Measurements from ENCODE around the gene BCL2L13.
"Not testable (repeated sequence)": the region's sequence is repeated elsewhere in the genome, so short reads cannot be mapped to it uniquely, and the experiment has no call there.

BCL2L13 gene

DNA sequence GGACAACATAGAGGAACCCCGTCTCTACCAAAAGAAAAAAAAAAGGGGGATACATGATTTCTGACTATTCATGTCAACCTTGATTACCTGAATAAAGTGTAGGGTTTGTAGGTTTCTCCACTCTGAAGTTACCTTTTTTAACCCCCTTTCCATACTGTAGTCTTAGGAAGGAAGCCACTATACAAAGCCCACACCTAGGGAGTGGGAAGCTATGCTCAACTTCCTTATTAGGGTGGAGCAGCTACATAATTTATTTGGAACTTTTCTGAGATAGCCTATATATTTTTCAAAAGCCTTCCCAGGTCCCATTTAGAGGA lies 9.4 kb upstream of the BCL2L13 start:
- H3K4me1 Mint-ChIP-seq: peaks cover 26% of the 10 kb centered on the region
- H3K4me3 Mint-ChIP-seq: peak overlapping the region; percentile 91 to 92
- H3K9me3 Mint-ChIP-seq: no peaks in the 10 kb centered on the region
- ATAC-seq (peak; percentile 25), DNase-seq (no peak)
- H3K27ac Mint-ChIP-seq: peak overlapping the region; percentile 87 to 96
- no peaks in the 10 kb centered on the region for H3K27me3 Mint-ChIP-seq

GRCh38 chr22:17629641-17630040 lies 8.9 kb upstream of the BCL2L13 start:
- Mint-ChIP-seq H3K4me3 (peak overlapping the region; percentile 91 to 92), H3K4me1 (peaks cover 24% of the 10 kb centered on the region), H3K27ac (peak overlapping the region in 1 of 2 donors; percentile 28), H3K27me3 (no peaks in the 10 kb centered on the region), H3K9me3 (no peaks in the 10 kb centered on the region)
- ATAC-seq: no peak
- DNase-seq: no peak

GRCh38 chr22:17631076-17631565 lies 7.4 kb upstream of the BCL2L13 start:
- no peaks in the 10 kb centered on the region for H3K27me3 Mint-ChIP-seq
- H3K4me3 Mint-ChIP-seq: peak overlapping the region in 1 of 2 donors; percentile 17
- no peaks in the 10 kb centered on the region for H3K9me3 Mint-ChIP-seq
- no peak for DNase-seq
- H3K27ac Mint-ChIP-seq: no peak overlapping the region
- peaks cover 11% of the 10 kb centered on the region for H3K4me1 Mint-ChIP-seq
- no peak for ATAC-seq

DNA sequence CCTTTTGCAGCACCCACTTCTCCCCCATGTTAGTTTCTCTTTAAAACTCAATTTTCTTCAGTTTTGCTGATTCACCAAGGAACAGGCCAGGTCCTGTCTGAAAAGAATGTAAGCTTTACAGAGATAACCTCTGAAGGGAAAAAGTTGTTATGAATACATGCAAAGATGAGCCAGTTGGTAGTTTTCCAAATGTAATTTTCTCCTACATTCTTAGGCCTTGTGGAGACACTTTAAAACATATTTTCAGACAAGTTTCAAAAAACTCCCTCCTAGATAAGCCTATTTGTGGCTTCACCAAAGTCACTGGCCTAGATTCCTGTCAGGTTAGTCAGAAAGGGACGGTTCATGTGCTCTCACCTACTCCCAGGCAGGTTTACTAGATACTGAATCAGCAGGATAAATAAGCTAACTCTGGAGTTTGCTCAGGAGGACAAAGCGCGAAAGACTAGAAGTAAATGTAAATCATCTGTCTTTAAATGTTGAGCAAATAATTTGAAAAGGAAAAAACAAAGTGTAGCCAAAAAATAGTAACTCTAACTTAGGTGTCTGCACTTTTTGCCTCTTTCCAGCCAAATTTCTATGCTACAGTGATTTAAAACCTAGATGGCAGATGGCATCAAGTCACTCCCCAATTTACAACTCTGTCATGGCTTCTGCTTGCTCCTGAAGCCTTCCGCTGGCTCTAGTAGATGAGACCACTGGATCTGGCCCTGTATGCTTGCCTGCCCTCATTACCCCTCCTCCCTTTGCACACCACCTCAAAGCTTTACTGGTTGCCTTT lies 5.2 kb upstream of the BCL2L13 start:
- ATAC-seq: no peak
- Mint-ChIP-seq H3K4me1 (peaks cover 14% of the 10 kb centered on the region), H3K4me3 (no peak overlapping the region), H3K9me3 (no peaks in the 10 kb centered on the region), H3K27ac (no peak overlapping the region), H3K27me3 (no peaks in the 10 kb centered on the region)
- DNase-seq: no peak

DNA sequence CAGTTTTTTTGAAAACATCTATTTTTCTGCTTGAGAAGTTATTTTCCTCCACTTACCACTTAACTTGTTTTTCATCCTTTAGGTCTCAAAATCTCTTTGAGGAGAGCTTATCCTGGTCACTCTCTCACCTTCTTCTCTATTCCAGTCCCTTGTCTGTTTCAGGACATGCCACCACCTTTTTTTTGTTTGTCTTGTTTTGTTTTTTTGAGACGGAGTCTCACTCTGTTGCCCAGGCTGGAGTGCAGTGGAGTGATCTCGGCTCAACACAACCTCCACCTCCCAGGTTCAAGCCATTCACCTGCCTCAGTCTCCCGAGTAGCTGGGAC lies 4.6 kb upstream of the BCL2L13 start:
- H3K27ac Mint-ChIP-seq: no peak overlapping the region
- ATAC-seq: no peak
- H3K27me3 Mint-ChIP-seq: no peaks in the 10 kb centered on the region
- no peak overlapping the region for H3K4me3 Mint-ChIP-seq
- H3K4me1 Mint-ChIP-seq: peaks cover 14% of the 10 kb centered on the region
- no peaks in the 10 kb centered on the region for H3K9me3 Mint-ChIP-seq
- DNase-seq: no peak

DNA sequence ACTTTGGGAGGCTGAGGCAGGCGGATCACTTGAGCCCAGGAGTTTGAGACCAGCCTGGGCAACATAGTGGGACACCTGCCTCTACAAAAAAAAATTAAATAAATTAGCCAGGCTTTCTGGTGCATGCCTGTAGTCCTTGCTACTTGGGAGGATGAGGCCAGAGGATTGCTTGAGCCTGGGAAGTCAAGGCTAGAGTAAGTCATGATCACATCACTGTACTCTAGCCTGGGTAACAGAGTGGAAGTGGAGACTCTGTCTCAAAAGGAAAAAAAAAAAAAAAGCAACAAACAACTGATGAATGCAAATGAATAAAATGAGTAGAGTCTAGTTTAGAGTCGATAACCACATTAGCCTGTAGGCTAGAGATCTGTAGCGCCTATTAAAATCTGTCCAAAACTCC lies 3.9 kb upstream of the BCL2L13 start:
- Mint-ChIP-seq H3K9me3 (no peaks in the 10 kb centered on the region), H3K27ac (no peak overlapping the region), H3K4me3 (no peak overlapping the region), H3K4me1 (peaks cover 14% of the 10 kb centered on the region), H3K27me3 (no peaks in the 10 kb centered on the region)
- no peak for DNase-seq
- ATAC-seq: no peak

DNA sequence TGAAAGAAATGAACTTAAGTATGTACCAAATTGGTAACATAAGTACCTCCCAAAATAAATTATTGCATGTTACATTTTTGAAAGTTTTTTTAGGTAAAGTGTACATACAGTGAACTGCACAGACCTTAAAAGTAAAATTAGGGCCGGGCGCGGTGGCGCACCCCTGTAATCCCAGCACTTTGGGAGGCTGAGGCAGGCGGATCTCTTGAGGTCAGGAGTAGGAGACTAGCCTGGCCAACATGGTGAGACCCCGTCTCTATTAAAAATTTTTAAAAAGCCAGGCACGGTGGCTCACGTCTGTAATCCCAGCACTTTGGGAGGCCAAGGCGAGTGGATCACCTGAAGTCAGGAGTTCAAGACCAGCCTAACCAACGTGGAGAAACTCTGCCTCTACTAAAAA lies 1.7 kb upstream of the BCL2L13 start:
- H3K9me3 Mint-ChIP-seq, DNase-seq, H3K27ac Mint-ChIP-seq, ATAC-seq, H3K4me3 Mint-ChIP-seq, H3K27me3 Mint-ChIP-seq: not testable (repeated sequence)
- H3K4me1 Mint-ChIP-seq: peaks cover 20% of the 10 kb centered on the region

DNA sequence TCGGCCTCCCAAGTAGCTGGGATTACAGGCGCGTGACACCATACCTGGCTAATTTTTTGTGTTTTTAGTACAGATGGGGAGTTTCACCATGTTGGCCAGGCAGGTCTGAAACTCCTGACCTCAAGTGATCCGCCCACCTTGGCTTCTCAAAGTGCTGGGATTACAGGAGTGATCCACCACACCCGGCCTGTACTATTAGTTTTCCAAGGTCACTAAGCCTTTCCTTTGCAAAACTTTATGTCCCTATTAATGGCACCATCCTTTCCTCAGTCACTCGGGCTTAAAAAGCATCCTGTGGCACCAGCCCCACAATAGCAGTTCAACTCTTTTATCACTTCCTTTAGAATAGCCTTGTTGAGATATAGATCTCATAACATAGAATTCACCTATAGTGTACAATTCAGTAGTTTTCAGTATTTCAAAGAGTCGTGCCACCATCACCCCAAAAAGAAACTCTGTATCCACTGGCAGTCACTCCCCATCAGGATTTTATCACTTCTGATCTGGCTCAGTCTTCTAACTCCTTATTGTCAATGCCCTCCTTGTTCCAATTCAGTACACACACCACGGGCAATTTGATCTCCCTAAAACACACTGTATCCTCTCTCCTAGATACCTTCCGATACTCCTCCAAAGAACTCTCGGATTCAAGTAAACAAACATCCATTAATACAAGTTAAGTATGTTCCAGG lies 921 bp upstream of the BCL2L13 start:
- peak in 1 of 2 donors; percentile 5 for DNase-seq
- no peaks in the 10 kb centered on the region for H3K27me3 Mint-ChIP-seq
- peak overlapping the region; percentile 86 to 96 for H3K4me3 Mint-ChIP-seq
- peaks cover 20% of the 10 kb centered on the region for H3K4me1 Mint-ChIP-seq
- H3K9me3 Mint-ChIP-seq: no peaks in the 10 kb centered on the region
- peak overlapping the region; percentile 98 to 100 for H3K27ac Mint-ChIP-seq
- no peak for ATAC-seq

DNA sequence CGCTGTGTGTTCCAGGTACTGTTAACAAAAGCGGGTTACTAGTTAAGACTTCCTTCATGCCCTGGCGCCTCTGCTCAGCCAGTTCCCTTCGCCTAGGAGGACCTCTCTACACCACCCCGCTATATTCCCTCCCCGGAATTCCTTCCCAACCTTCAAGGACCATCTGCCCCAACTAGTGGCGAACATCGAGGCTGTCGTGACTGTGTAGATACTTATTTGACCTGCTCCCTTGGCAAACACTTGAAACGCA lies 450 bp upstream of the BCL2L13 start:
- ATAC-seq (peak; percentile 44), DNase-seq (no peak)
- Mint-ChIP-seq H3K4me3 (peak overlapping the region; percentile 86 to 96), H3K27ac (peak overlapping the region; percentile 98 to 100), H3K9me3 (no peaks in the 10 kb centered on the region), H3K4me1 (peaks cover 20% of the 10 kb centered on the region), H3K27me3 (no peaks in the 10 kb centered on the region)

- Mint-ChIP-seq H3K27me3 (no peaks in the 10 kb centered on the region), H3K9me3 (no peaks in the 10 kb centered on the region), H3K4me3 (peak overlapping the region; percentile 86 to 96), H3K4me1 (peaks cover 20% of the 10 kb centered on the region), H3K27ac (peak overlapping the region; percentile 98 to 100)
- ATAC-seq (no peak), DNase-seq (no peak)
Observed at GRCh38 chr22:17639247-17639741, 737 bp downstream of the BCL2L13 start.

DNA sequence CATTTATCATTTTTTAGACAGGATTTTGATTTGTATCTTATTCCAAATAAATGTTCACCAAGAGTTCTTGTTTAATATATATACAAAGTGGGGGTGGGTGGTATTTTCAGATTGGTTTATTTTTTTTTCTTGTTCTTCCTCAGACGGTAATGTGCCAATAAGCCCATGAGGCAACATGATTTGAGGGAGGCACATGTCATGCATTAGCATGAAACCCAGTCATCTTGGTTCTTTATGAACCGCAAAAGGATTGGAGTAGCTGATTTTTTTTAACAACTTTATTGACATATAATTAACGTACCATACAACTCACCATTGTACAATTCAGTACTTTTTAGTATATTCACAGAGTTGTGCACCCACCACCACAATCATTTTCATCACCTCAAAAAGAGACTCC lies 2.7 kb downstream of the BCL2L13 start:
- H3K27ac Mint-ChIP-seq: no peak overlapping the region
- no peak for ATAC-seq
- H3K4me1 Mint-ChIP-seq: peaks cover 20% of the 10 kb centered on the region
- no peak overlapping the region for H3K4me3 Mint-ChIP-seq
- no peaks in the 10 kb centered on the region for H3K9me3 Mint-ChIP-seq
- no peak for DNase-seq
- no peaks in the 10 kb centered on the region for H3K27me3 Mint-ChIP-seq

DNA sequence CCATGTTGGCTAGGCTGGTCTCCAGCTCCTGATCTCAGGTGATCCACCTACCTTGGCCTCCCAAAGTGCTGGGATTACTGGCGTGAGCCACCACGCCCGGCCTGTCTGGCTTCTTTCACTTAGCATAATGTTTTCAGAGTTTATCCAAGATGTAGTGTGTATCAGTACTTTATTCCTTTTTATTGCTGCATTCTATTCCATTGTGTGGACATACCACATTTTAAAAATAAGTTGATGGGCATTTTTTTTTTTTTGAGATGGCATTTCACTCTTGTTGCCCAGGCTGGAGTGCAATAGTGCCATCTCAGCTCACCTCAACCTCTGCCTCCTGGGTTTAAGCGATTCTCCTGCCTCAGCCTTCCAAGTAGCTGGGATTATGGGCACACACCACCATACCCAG lies 3.8 kb downstream of the BCL2L13 start:
- H3K27me3 Mint-ChIP-seq, ATAC-seq, H3K9me3 Mint-ChIP-seq, H3K4me3 Mint-ChIP-seq, DNase-seq, H3K27ac Mint-ChIP-seq: not testable (repeated sequence)
- peaks cover 20% of the 10 kb centered on the region for H3K4me1 Mint-ChIP-seq

GRCh38 chr22:17647452-17647851 lies 8.9 kb downstream of the BCL2L13 start:
- H3K27ac Mint-ChIP-seq: no peak overlapping the region
- no peaks in the 10 kb centered on the region for H3K9me3 Mint-ChIP-seq
- H3K4me3 Mint-ChIP-seq: no peak overlapping the region
- DNase-seq (no peak), ATAC-seq (no peak)
- H3K4me1 Mint-ChIP-seq: peaks cover 10% of the 10 kb centered on the region
- no peaks in the 10 kb centered on the region for H3K27me3 Mint-ChIP-seq

DNA sequence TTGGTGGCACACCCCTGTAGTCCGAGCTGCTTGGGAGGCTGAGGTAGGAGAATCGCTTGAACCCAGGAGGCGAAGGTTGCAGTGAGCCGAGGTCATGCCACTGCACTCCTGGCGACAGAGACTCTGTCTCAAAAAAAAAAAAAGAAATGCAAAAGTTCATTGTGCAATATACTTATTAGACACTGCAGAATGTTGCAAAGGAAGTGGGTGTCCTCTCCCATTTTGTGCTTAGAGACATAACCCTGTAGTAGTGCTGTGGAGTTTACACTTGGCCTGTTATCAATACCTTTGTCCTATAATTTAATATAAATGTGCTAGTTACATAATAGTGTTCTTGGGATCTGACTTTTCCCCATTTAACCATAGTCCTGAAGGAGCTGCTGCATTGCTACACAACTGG lies 9.4 kb downstream of the BCL2L13 start:
- Mint-ChIP-seq H3K9me3 (no peaks in the 10 kb centered on the region), H3K27ac (peak overlapping the region in 1 of 2 donors; percentile 34), H3K27me3 (no peaks in the 10 kb centered on the region), H3K4me1 (peaks cover 10% of the 10 kb centered on the region), H3K4me3 (no peak overlapping the region)
- ATAC-seq: no peak
- no peak for DNase-seq

GRCh38 chr22:17648569-17648968 lies 10.0 kb downstream of the BCL2L13 start:
- H3K4me3 Mint-ChIP-seq: no peak overlapping the region
- no peaks in the 10 kb centered on the region for H3K9me3 Mint-ChIP-seq
- H3K27me3 Mint-ChIP-seq: no peaks in the 10 kb centered on the region
- H3K4me1 Mint-ChIP-seq: peaks cover 10% of the 10 kb centered on the region
- DNase-seq (no peak), ATAC-seq (no peak)
- no peak overlapping the region for H3K27ac Mint-ChIP-seq

GRCh38 chr22:17655289-17655688 lies 16.7 kb downstream of the BCL2L13 start:
- no peak for DNase-seq
- peaks cover 4% of the 10 kb centered on the region for H3K4me1 Mint-ChIP-seq
- no peak overlapping the region for H3K4me3 Mint-ChIP-seq
- H3K27me3 Mint-ChIP-seq: no peaks in the 10 kb centered on the region
- ATAC-seq: no peak
- H3K27ac Mint-ChIP-seq: no peak overlapping the region
- H3K9me3 Mint-ChIP-seq: no peaks in the 10 kb centered on the region
